EH (cell line): ENCODE results near the gene GMPPB.

Experiments used
- DNase-seq: peaks from one replicate; pipeline ENCODE4 v3.0.0-alpha.2; 2015; ENCODE audit warnings: low read depth

GMPPB gene

DNA sequence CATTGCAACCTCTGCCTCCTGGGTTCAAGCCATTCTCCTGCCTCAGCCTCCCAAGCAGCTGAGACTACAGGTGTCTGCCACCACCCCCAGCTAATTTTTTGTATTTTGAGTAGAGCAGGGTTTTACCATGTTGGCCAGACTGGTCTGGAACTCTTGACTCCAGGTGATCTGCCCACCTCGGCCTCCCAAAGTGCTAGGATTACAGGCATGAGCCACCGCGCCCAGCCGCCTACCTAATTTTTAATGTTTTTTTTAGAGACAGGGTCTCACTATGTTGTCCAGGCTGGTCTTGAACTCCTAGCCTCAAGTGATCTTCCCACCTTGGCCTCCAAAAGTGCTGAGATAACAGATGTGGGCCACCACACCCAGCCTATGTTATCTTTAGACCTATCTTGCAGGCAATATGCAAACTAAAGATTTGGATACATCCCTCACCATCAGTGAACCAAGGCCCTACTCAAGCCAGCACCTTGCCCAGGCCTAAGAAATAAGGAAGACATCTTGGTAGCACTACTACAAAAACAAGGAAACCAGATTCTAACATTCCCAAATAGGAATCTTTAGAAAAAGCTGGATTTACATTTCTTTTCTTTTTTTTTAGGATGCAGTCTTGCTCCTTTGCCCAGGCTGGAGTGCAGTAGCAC is 6.3 kb upstream of the GMPPB start:
- DNase-seq = no peak

DNA sequence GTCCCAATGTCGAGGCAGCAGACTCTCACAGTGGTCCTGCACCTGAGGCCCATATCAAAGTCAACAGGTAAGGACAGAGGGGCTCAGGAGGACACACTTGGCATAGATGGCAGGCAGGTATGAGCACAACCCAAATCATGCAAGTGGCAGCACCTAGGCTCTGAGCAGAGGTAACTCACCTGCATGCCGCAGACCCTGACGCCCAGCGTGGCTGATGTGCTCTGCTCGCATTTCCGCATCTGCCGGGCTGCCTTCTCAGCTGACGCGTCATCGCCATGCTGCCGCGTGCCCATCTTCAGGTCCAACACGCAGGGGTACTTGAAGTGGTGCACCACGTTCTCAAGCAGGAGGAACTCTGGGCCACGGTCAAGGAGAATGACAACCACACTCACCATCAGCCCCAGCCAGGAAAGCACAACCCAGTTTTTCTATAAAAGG is 4.2 kb upstream of the GMPPB start:
- no peak for DNase-seq

DNA sequence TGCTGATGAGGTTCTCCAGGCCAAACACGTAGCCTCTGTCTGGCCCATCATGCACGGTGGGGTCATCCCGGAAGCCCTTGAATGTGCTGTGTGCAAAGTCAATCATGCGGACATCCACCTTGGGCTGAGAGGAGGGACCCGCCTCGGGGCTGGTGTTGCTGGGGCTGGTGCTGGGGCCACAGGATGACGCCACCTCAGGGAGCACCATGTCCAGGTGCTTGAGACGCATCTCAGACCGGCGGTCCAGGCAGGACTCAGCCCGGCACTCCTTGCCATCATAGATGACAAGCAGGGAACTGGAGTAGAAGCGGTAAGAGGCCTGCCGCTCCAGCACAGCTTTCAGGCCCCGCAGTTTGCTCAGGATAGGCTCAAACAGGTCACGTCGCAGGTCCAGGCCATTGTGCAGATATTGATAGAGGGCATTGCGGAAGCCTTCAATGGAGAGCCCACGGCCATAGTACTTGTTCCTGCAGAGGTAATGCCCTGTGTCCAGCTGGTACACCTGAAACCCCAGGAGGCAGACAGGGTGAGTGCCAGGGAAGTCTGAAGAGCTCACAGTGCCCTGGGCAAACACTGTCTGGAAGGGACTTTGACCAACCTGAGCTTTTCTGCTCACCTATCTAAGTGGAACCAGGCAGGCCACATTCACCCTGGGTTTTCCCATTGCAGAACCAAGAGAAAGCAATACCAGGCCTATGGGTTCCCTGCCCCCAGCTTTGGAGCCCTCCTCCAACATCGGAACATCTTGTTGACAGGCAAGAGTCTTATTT is 3.6 kb upstream of the GMPPB start:
- no peak for DNase-seq

DNA sequence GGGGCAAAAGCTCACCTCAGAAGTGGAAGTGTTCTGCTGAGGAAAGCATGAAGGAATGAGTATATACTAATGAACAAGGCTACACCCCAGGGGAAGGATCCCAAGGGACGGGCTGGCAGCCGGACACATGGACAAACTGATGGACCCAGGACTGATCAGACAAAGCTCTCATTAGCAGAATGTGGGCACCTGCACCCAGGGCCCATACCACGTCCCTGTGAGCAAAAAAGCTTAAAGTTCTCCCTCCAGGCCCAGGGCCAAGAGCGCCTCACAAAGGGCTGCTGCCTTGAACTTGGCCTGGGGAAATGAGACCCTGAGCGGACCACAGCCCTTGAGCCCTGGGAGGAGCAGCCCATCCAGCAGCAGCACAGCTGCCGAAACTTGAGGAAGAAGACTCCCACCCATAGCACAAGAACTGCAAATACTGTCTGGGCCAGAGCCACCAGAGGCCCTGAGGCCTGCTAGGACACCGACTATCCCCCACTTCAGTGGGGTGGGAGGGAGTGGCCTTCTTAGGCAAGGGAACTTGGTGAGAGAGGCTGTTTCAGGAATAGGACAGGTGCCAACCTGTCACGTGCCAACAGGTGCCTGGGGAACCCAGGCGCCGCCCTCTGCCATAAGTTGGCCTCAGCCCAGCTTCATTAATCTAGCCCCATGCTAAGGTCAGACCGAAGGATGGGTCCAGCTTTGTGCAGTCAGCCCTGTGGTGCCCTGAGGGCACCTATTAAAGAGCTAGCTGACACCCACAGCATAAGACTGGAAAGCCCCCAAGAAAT is 2.3 kb upstream of the GMPPB start:
- no peak for DNase-seq

DNA sequence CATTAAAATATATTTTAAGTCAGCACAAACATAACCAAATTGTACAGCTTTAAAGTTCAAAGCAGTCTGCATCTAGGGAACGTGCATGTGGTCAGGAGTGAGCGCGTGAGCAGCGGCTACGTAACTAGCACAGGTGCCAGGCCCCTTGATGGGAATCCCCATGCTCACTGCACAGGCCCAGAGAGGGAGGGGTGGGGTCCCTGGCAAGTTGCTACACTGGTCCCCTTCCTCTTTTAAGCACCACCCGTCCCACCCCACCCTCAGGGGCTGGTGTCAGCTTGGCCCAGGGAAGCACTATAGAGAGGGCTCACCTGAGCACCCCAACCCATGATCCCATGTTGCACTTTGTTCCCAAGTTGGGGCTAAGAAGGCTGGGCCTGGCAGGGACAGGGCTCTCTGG is 835 bp upstream of the GMPPB start:
- DNase-seq = no peak

DNA sequence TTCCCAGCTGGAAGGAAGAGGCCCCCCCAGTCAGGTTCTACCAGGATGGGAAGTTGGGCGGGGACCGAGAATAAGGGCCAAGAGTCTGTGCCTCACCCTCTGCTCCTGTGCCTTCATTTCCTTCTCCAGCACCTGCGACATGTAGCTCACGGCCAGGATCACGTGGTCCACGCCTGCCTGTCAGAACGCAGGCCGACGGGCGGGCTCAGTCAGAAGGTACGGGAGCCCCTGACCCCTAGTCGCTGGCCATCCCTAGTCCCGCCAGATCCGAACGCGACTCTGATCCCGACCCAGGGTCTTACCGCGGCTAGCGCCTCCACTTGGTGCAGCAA is 489 bp downstream of the GMPPB start:
- DNase-seq = peak; percentile 57

DNA sequence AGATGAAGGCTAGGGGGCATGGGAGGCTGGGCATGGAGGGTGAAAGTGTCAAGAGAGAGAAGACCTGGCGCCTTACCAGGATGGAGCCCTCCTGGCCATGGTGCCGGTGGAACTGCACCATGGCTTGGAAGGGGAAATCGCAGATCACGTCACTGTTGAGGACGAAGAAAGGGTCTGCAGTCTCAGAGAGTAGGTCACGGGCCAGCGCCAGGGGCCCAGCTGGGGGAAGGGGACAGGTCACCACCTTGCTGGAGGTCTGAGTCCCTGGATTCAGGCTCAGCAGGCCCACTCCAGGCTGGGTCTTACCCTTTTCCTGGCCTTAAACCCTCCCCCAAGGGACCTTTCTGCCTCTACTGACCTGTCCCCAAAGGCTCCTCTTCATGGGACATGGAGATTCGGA is 855 bp downstream of the GMPPB start:
- no peak for DNase-seq

DNA sequence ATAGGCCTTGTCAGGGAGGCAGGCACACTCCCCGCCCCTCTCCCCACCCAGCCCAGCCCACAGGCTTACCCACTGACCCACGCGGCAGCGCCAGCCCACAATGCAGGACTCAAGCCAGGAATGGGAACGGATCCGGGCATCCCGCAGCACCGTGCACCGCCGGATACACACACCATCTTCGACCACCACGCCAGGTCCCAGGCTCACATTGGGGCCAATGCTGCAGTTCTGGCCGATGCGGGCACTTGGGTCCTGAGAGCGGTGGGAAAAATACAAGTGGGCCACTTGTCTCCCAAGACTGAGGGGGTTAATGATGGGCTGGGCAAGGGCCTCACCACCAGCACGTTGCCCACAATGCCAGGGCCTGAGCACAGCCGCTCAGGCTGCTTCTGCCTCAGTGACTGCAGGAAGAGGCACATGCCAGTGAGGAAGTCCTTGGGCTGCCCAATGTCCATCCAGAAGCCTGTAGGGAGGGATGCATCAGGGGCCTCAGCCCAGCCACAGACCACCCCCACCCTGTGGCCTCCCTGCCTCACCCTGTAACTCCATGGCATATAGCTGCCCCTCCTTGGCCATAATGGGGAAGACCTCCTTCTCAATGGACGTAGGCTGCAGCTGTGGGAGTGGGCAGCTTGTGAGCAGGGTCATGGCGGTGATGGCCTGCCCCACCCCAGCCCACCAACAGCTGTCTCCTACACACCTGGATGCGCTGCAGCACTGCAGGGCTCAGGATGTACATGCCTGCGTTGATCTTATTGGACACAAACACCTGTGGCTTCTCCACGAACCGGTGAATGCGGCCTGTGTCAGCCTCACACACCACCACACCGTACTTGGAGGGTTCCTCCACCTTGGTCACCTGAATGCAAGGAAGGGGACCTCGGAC is 1.6 kb downstream of the GMPPB start:
- no peak for DNase-seq

DNA sequence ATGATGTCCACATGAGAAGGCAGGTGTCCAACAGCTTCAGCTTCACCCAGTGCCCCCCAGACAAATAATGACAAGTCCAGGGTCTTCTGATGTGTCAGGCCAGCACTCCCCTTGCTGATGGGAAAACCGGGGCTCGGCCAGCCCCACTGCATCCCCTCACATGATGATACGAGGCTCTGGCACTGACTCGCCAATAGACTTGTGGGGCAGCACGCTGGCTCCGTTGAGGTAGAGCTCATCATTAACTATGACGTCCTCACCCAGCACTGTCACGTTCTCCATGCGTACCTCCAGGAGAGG is 2.2 kb downstream of the GMPPB start:
- DNase-seq = no peak

DNA sequence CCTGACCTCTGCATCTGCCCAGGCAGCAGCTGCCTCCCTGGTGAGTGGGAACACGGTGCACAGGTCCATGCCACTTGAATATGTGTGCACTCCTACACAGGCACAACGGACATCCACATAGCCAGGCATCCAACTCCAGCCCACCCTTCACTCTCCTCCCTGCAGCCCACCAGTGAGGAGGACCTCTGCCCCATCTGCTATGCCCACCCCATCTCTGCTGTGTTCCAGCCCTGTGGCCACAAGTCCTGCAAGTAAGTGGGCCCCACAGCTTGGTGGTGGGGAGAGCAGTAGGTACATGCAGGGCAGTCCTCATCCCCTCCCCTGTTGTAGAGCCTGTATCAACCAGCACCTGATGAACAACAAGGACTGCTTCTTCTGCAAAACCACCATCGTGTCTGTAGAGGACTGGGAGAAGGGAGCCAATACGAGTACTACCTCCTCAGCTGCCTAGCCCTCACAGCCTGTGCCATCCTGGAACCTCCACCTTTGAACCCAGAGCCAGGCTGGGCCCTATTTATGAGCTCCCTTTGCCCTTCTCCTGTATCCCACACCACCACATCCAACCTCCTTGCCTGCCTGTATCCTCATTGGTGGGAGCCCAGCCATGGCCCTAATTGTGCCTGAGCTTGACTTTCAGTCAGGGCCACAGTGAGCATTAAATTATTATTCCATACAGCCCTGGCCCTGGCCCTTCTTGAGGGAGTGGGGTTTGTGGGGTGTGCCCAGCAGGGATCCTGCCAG is 2.7 kb downstream of the GMPPB start:
- no peak for DNase-seq

DNA sequence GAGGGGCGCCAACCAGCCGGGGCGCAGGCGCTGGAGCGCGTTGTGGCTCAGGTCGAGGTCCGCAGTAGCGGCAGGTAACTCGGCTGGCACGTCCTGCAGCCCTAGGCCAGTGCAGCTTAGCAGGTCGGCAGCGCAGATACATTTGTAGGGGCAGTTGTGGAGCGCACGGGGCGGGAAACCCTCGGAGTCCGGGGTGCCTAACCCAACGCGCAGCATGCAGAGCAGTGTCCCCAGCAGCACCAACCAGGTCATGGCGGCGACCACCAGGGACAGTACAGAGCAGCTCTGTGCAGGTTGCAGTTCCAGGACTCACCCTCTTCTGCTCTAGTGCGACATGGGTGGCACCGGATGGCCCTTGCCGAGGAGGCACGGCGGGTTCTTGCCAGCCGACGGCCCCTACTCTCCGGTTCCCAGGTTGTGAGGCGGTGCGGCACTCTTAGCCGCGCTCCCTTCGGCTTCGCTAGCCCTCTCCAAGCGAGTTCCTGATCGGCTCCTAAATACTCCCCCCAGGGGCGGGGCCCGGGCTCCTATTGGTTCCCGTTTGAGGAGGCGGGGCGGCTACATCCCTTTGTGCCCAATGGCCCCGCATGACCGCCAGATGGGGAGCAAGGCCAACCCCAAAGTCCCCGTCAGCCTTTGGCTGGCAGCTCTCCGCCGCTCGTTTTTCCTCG is 4.4 kb downstream of the GMPPB start, which contains the start of gene AMIGO3:
TSS of gene AMIGO3 (minus strand) at position 471 of the 671 bp plus-strand sequence. CDS start at position 252, 219 bp downstream.
- peak; percentile 95 for DNase-seq

DNA sequence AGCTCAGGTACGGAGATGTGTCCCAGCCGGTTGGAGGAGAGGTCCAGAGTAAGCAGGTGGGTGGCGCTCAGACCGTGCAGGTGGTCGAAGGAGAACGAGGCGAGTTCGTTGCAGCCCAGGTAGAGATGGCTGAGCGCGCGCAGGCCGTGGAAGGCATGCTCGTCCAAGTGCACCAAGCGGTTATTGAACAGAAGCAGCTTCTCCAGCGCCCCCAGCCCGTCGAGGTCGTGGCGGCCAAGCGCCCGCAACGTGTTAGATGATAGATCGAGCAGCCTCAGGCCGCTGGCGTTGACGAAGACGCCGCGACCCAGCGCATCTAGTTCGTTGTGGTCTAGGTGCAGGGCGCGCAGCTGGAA is 4.9 kb downstream of the GMPPB start:
- no peak for DNase-seq

DNA sequence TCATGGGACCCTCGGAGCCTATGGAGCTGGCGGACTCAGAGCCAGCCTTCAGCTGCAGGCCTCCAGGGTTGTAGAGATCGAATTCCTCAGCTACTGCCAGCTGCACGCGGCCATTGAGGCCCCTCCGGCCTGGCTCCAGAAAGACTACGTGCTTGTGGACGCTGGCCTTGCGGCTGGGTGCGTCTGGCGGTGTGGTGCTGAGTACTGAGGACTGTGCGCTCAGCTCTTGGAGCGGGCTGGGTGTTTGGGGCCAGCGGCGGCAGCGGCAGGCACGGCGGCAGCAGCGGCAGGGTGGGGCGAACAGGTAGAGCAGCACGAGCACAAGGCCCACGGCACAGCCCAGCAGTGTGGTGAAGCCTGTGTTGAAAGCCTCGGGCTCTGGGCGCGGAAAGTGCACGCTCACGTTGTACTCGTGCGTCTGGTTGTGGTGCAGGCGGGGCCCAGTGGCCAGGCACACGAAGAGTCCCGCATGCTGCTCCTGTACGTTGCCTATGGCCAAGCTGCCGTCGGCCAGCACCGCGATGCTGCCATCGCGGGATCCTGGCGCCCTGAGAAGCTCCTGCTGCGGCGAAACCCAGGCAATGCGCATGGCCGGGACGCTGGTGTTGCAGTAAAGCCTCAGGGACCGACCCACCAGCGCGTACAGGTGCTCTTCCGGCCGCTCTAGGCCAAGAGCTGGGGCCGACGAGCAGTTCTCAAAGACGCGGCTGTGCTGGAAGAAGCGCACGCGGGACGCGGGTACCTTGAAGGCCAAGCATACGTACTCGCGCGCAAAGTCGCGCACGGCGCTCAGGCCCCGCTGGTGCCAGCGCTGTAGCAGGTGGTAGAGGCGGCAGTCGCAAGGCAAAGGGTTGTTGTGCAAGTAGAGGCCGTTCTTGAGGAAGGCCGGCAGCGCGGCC is 5.5 kb downstream of the GMPPB start:
- no peak for DNase-seq

DNA sequence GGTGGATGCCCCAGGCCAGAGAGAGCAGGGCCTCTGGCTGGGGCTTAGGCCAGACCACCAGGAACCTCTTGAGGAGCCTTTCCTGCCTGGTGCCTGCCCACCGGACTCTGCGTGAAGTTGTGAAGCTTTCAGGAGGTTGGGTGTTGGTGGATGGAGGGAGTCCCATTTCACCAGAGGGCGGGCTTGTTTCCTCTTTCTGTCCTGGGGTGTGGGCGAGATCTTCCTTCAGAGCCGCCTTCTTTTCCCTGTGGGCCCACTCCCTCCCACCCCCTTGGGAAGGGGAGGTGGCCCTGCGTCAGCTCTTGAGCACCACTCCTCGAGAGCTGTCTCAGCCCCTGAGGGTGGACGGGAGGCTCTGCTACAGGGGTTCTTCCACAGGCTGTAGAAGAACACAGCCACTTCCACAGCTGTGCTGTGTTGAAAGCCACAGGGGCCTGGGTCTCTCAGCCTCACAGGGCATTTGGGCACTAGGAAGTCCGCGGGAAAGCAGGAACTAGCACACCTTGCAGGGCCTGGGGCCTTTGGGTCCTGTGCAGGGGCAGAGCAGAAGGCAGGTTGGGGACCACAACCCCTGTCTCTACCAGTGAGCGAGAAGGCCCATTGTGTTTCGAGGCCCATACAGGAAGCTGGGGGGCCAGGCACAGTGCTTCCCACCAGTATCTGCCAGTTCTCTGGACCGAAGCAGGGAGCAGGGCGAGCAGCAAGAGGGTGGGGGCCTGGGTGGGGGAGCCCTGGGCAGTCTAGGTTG is 6.4 kb downstream of the GMPPB start:
- DNase-seq = no peak

DNA sequence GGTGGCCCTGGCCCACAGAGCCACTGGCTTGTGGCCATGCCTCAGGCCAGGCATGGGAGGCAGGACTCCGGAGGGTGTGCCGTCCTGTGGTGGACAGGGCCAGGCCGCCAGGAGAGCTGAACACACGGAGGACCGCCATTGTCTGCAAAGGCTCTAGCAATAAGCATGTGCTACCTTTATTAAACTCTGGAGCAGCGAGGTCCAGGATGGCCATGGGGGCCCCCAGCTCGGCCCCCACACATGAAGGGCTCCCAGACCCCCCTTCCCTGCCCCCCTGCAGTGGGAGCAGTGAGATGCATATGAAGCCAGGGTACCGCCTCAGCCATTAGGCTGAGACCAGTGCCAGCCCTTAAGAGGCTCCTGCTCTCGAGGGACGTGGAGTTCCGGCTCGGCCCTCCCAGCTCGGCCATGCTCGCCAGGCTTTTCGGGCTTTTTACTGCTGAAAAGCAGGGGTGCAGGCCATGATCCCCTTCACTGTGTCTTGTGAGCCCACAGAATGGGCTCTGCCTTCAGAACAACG is 7.0 kb downstream of the GMPPB start:
- no peak for DNase-seq

DNA sequence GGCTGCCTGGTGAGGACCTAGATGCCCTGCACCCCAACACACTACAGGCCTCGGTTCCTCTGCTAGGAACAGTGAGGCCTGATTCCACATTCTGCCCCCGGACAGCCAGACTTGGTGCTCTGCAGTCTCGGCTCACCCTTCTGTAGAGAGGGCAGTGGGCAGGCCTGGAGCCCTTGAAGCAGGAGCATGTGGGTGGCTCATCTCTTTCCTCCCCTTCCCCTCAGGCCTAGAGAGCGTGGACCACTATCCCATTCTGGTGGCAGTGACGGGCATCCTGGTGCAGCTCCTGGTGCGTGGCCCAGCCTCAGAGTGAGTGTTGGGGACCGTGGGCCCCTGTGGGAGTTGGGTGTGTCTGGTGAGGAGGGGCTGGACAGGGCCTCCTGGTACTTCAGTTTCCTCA is 7.6 kb downstream of the GMPPB start:
- no peak for DNase-seq

DNA sequence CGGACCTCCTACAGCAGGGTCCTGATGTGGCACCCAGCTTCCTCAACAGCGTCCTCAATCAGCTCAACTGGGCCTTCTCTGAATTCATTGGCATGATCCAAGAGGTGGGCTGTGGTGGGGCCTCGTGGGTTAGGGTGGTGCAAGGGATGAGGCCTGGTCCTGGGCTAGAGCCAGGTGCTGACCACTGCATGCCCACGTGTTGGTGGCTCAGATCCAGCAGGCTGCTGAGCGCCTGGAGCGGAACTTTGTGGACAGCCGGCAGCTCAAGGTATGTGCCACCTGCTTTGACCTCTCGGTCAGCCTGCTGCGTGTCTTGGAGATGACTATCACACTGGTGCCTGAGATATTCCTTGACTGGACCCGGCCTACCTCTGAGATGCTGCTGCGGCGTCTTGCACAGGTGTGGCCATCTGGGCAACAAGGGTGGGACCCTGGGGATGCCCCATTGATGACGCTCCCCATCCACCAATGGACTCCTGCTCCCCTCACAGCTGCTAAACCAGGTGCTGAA is 8.1 kb downstream of the GMPPB start:
- no peak for DNase-seq

DNA sequence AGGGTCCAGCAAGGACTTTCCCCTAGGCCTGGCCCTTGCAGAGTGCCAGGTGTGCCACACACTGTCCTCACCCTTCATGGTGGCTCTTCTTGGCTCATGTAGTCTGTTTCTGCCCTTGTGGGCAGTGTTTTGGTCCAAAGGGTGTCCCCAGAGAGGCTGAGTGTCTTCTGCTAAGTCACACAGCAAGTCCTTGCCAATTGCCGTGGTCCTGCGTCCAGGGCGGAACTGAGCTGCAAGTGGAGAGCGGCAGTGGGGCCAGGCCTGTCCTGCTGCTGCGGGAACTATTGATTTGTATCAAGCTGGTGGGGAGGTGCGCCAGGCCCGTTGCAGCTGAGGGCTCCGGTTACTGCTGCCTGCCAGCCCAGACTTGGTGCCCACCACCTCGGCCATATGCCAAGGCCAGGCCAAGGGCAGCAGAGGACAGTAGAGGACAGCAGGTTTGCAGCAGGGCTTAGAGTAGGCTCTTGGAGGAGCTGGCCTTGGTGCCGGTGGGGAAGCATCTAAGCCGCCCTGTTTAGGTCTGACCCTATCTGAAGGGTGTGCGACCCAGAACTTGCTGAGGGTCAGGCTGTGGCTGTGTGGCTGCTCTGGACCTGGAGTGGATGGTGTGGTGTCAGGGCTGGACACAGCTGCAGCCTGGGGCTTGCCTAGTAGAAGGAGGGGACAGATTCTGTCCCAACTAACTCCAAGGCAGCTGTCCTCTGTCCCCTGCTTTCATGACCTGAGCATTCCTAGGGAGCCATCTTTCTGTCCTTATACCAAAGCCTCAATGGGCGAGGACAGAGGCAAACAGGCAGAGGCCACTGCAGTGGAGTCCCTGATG is 8.8 kb downstream of the GMPPB start:
- DNase-seq = no peak
